ENCODE data around the gene TMEM44.
"Not testable (repeated sequence)": the region's sequence is repeated elsewhere in the genome, so short reads cannot be mapped to it uniquely, and the experiment has no call there.

The TMEM44 gene

GRCh38 chr3:194552327-194552949 lies 80.8 kb downstream of the TMEM44 start:
- Histone ChIP-seq H3K27me3 (replicated peaks; ENCODE audit: control insufficient read depth, insufficient read depth, low read length) (no peaks in the 10 kb centered on the region), H3K36me3 (ENCODE audit: control insufficient read depth, insufficient read depth, low read length) (no peaks in the 10 kb centered on the region), H3K4me3 (replicated peaks; ENCODE audit: low read depth, low read length) (no peak overlapping the region)
- DNase-seq (ENCODE audit: extremely low read depth, insufficient read length), result no peak
- TF ChIP-seq CTCF (IDR thresholded peaks at IDR 0.05; ENCODE audit: insufficient read depth, low read length, poor library complexity, severe bottlenecking), result no peak

- no peaks in the 10 kb centered on the region for H3K27me3 ChIP-seq (replicated peaks; ENCODE audit: control insufficient read depth, insufficient read depth, low read length)
- TF ChIP-seq CTCF (IDR thresholded peaks at IDR 0.05; ENCODE audit: insufficient read depth, low read length, poor library complexity, severe bottlenecking), result no peak
- no peak overlapping the region for H3K4me3 ChIP-seq (replicated peaks; ENCODE audit: low read depth, low read length)
- no peaks in the 10 kb centered on the region for H3K36me3 ChIP-seq (ENCODE audit: control insufficient read depth, insufficient read depth, low read length)
- DNase-seq (ENCODE audit: extremely low read depth, insufficient read length), result no peak
Observed at GRCh38 chr3:194549853-194550252, 83.4 kb downstream of the TMEM44 start.

- H3K4me3 ChIP-seq (replicated peaks; ENCODE audit: low read depth, low read length), result no peak overlapping the region
- no peak for TF ChIP-seq CTCF (IDR thresholded peaks at IDR 0.05; ENCODE audit: insufficient read depth, low read length, poor library complexity, severe bottlenecking)
- H3K36me3 ChIP-seq (ENCODE audit: control insufficient read depth, insufficient read depth, low read length), result no peaks in the 10 kb centered on the region
- DNase-seq (ENCODE audit: extremely low read depth, insufficient read length), result no peak
- no peaks in the 10 kb centered on the region for H3K27me3 ChIP-seq (replicated peaks; ENCODE audit: control insufficient read depth, insufficient read depth, low read length)
Observed at GRCh38 chr3:194548346-194549321, 84.6 kb downstream of the TMEM44 start.

GRCh38 chr3:194547042-194547441 lies 86.2 kb downstream of the TMEM44 start:
- no peak overlapping the region for H3K4me3 ChIP-seq (replicated peaks; ENCODE audit: low read depth, low read length)
- TF ChIP-seq CTCF (IDR thresholded peaks at IDR 0.05; ENCODE audit: insufficient read depth, low read length, poor library complexity, severe bottlenecking), result no peak

GRCh38 chr3:194545538-194545937 lies 87.7 kb downstream of the TMEM44 start:
- H3K36me3 ChIP-seq (ENCODE audit: control insufficient read depth, insufficient read depth, low read length); H3K27me3 ChIP-seq (replicated peaks; ENCODE audit: control insufficient read depth, insufficient read depth, low read length); DNase-seq (ENCODE audit: extremely low read depth, insufficient read length); H3K4me3 ChIP-seq (replicated peaks; ENCODE audit: low read depth, low read length): not testable (repeated sequence)

More at GRCh38 chr3:194547042-194547441, 86.2 kb downstream of the TMEM44 start:
- Histone ChIP-seq H3K27me3 (replicated peaks; ENCODE audit: control insufficient read depth, insufficient read depth, low read length) (no peaks in the 10 kb centered on the region), H3K36me3 (ENCODE audit: control insufficient read depth, insufficient read depth, low read length) (no peaks in the 10 kb centered on the region)
- no peak for DNase-seq (ENCODE audit: extremely low read depth, insufficient read length)

GRCh38 chr3:194543550-194543949 lies 89.7 kb downstream of the TMEM44 start:
- no peaks in the 10 kb centered on the region for H3K27me3 ChIP-seq (replicated peaks; ENCODE audit: control insufficient read depth, insufficient read depth, low read length)
- no peak overlapping the region for H3K4me3 ChIP-seq (replicated peaks; ENCODE audit: low read depth, low read length)
- no peak for DNase-seq (ENCODE audit: extremely low read depth, insufficient read length)
- TF ChIP-seq CTCF (IDR thresholded peaks at IDR 0.05; ENCODE audit: insufficient read depth, low read length, poor library complexity, severe bottlenecking), result no peak
- H3K36me3 ChIP-seq (ENCODE audit: control insufficient read depth, insufficient read depth, low read length), result no peaks in the 10 kb centered on the region
